Trophoblast cell (in vitro differentiated cells and primary cell): Measurements from ENCODE around the gene HOXC5.

ENCODE experiments used
- DNase-seq, 2 donors: peaks; one replicate each; pipeline ENCODE4 v3.0.0-alpha.2; 2016
- H2AFZ ChIP-seq: 2 replicates; pipeline ENCODE4 v1.6.1; 2013; ENCODE audit warnings: low read length, moderate library complexity, mild to moderate bottlenecking; ENCODE audit not compliant: insufficient read depth, poor library complexity
- H2AK5ac ChIP-seq: 2 replicates; pipeline ENCODE4 v1.6.1; 2013; ENCODE audit warnings: mild to moderate bottlenecking, low read length
- H2BK120ac ChIP-seq: 2 replicates; pipeline ENCODE4 v1.6.1; 2013; ENCODE audit warnings: low read length, mild to moderate bottlenecking, moderate library complexity; ENCODE audit not compliant: insufficient read depth, poor library complexity
- H2BK12ac ChIP-seq: 2 replicates; pipeline ENCODE4 v1.6.1; 2013; ENCODE audit warnings: mild to moderate bottlenecking, low read length, moderate library complexity
- H2BK5ac ChIP-seq: 2 replicates; pipeline ENCODE4 v1.6.1; 2013; ENCODE audit warnings: low read length, low read depth, moderate library complexity, mild to moderate bottlenecking; ENCODE audit not compliant: poor library complexity
- H3K14ac ChIP-seq: 2 replicates; pipeline ENCODE4 v1.6.1; 2013; ENCODE audit warnings: mild to moderate bottlenecking, low read length
- H3K18ac ChIP-seq: 2 replicates; pipeline ENCODE4 v1.6.1; 2013; ENCODE audit warnings: mild to moderate bottlenecking, low read length
- H3K23ac ChIP-seq: 2 replicates; pipeline ENCODE4 v1.6.1; 2013; ENCODE audit warnings: low read length
- H3K27ac ChIP-seq: 2 replicates; pipeline ENCODE4 v1.5.1; 2013; ENCODE audit warnings: low read depth, mild to moderate bottlenecking, inconsistent platforms, low read length, moderate library complexity
- H3K27me3 ChIP-seq: 2 replicates; pipeline ENCODE4 v1.6.1; 2013; ENCODE audit warnings: inconsistent platforms, mild to moderate bottlenecking, low read length, moderate library complexity; ENCODE audit not compliant: insufficient read depth
- H3K36me3 ChIP-seq, 2 experiments: 1 replicate in 1 of 2; 2 replicates in 1 of 2; pipeline ENCODE4 v1.6.1; 2013; ENCODE audit warnings: low read length in 2 of 2, mild to moderate bottlenecking in 2 of 2, moderate library complexity in 1 of 2; ENCODE audit not compliant: insufficient read depth in 2 of 2, control insufficient read depth in 1 of 2
- H3K4ac ChIP-seq: 2 replicates; pipeline ENCODE4 v1.6.1; 2013; ENCODE audit warnings: low read depth, mild to moderate bottlenecking, low read length, moderate library complexity
- H3K4me1 ChIP-seq, 2 experiments: 1 replicate in 1 of 2; 2 replicates in 1 of 2; pipeline ENCODE4 v1.6.1; 2013; ENCODE audit warnings: low read length in 2 of 2, mild to moderate bottlenecking in 2 of 2, moderate library complexity in 1 of 2; ENCODE audit not compliant: insufficient read depth in 2 of 2, control insufficient read depth in 1 of 2
- H3K4me2 ChIP-seq: 2 replicates; pipeline ENCODE4 v1.6.1; 2013; ENCODE audit warnings: inconsistent platforms, mild to moderate bottlenecking, low read length, moderate library complexity
- H3K4me3 ChIP-seq: 2 replicates; pipeline ENCODE4 v1.5.1; 2013; ENCODE audit warnings: mild to moderate bottlenecking, low read depth, low read length, inconsistent platforms
- H3K79me1 ChIP-seq: one replicate; pipeline ENCODE4 v1.6.1; 2013; ENCODE audit warnings: low read length
- H3K79me2 ChIP-seq: 2 replicates; pipeline ENCODE4 v1.6.1; 2013; ENCODE audit warnings: low read length, mild to moderate bottlenecking; ENCODE audit not compliant: control insufficient read depth, insufficient read depth, poor library complexity
- H3K9ac ChIP-seq: 2 replicates; pipeline ENCODE4 v1.6.1; 2013; ENCODE audit warnings: mild to moderate bottlenecking, low read length
- H3K9me3 ChIP-seq: 2 replicates; pipeline ENCODE4 v1.6.1; 2013; ENCODE audit warnings: low read depth, mild to moderate bottlenecking, control low read depth, inconsistent platforms, low read length; ENCODE audit not compliant: insufficient read depth
- H4K12ac ChIP-seq: 2 replicates; pipeline ENCODE4 v1.6.1; 2013; ENCODE audit warnings: low read depth, mild to moderate bottlenecking, low read length, moderate library complexity
- H4K8ac ChIP-seq: 2 replicates; pipeline ENCODE4 v1.6.1; 2013; ENCODE audit warnings: low read depth, mild to moderate bottlenecking, low read length, moderate library complexity
- H4K91ac ChIP-seq: one replicate; pipeline ENCODE4 v1.6.1; 2013; ENCODE audit warnings: low read depth, mild to moderate bottlenecking, low read length, moderate library complexity
- WGBS: extraction: QIAGEN DNeasy Blood & Tissue Kit; methylation state at CpG from one replicate; pipeline ENCODE4 v1.1.7; 2013; ENCODE audit warnings: missing lambda C conversion rate; ENCODE audit not compliant: insufficient read length, insufficient coverage; ENCODE audit errors: extremely low coverage; 5-methylcytosine and 5-hydroxymethylcytosine counted together

HOXC5 gene

DNA sequence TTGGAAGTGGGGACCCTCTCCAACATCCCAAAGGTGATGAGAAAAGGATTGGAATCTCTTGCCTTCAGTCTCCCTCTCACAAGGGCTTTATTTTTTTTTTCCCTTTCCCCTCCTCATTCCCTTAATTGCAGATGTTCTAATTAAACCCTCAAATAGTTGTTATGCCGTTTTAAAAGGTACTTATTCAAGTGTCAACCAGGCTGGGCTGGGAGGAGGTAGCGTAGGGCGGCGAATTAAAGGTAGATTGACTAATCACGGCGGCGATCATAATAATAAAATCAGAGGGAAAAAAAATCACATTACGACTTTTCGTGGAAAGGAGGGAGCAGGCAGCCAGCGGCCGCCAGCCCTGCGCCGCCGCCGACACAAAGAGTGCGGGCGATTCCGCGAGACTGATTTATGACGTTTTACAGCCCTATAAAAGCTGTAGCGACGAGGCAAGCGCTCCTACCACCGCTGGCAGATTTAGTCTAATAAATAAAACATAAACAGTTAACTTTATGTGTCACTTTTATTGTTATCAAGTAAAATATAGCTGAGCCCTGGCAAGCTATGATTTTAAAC is 19.1 kb downstream of the HOXC5 start:
- no peak overlapping the region for H4K8ac ChIP-seq
- no peak overlapping the region for H2AFZ ChIP-seq
- no peaks in the 10 kb centered on the region for H3K79me2 ChIP-seq
- no peak overlapping the region for H3K18ac ChIP-seq
- no peak for DNase-seq
- no peaks in the 10 kb centered on the region for H3K4me1 ChIP-seq
- peaks cover 86% of the 10 kb centered on the region for H3K27me3 ChIP-seq
- H3K9ac ChIP-seq, result no peak overlapping the region
- H3K79me1 ChIP-seq, result no peaks in the 10 kb centered on the region
- peak overlapping the region; percentile 28 for H3K4me3 ChIP-seq
- no peak overlapping the region for H2BK120ac ChIP-seq
- no peak overlapping the region for H3K14ac ChIP-seq
- no peak overlapping the region for H2BK12ac ChIP-seq
- H3K9me3 ChIP-seq, result peaks cover 12% of the 10 kb centered on the region
- H3K4ac ChIP-seq, result no peak overlapping the region
- no peak overlapping the region for H2AK5ac ChIP-seq
- no peak overlapping the region for H2BK5ac ChIP-seq
- H3K23ac ChIP-seq, result no peak overlapping the region
- H3K4me2 ChIP-seq, result no peak overlapping the region
- no CpG with 5 or more reads among the region's 24 CpGs for WGBS
- H4K12ac ChIP-seq, result no peak overlapping the region
- H4K91ac ChIP-seq, result no peak overlapping the region
- H3K36me3 ChIP-seq, result no peaks in the 10 kb centered on the region
- H3K27ac ChIP-seq, result no peak overlapping the region

DNA sequence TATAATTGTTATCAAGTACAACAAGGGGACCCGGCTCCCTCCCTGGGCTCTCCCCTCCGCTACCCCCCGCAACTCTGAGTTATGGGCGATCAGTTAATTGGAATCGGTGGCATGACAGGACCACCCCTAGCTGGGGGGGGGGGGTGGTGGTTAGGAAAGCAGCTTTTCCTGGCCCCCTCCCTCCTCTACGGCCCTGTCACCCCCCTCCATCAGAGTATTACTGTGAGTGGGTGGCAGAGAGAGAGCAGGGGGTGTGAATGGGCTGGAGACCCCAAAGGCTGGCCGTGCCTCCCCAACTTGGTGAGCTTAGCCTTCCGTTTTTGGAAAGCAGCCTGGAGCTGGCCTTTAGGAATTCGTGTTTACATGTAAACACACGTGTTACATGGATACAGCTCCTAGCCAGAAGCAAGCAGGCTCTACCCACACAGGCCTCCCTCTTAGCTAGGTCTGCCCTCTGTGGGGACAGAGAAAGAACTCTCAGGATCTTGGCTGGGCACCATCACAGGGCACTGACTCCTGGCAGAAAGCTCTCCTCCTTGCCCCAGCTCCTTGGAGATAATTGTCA is 19.7 kb downstream of the HOXC5 start:
- no peak overlapping the region for H3K23ac ChIP-seq

DNA sequence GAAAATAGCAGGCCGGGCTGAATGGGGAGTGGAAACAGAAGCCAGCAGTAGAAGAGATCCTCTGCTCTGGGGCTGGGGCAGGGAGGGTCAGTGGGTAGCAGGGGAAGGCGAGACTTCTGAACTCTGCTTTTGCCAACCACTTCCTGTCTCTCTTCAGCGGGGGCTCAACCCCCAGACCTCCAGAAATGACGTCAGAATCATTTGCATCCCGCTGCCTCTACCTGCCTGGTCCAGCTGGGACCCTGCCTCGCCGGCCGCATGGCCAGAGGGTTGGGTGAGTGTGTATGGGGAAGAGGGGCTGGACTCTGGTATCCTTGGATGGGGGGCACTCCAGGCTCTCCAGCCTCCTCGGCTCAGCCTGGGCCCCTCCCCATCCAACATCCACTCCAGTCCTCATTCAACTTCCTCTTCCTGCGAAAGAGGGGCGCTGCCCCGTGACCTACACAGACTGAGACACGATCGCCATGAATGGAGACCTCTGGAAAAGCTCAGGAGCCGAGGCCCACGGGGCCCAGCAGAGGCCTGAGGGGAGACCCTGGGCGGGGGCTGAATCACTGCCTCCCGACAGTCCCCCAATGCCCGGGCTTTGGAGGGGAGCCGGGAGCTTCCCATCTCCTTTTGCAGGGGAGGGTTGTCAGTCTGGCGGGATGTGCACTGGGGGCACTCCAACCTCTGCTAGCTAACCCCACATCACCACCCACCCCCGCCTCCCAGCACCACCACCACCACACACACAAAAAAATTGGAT is 20.3 kb downstream of the HOXC5 start:
- Histone ChIP-seq H4K8ac (no peak overlapping the region), H2AFZ (peak overlapping the region; percentile 1), H3K23ac (no peak overlapping the region), H4K12ac (no peak overlapping the region), H3K18ac (no peak overlapping the region), H3K27ac (no peak overlapping the region), H2BK5ac (no peak overlapping the region), H3K4me3 (no peak overlapping the region), H2BK12ac (no peak overlapping the region), H3K79me2 (no peaks in the 10 kb centered on the region), H3K79me1 (no peaks in the 10 kb centered on the region), H3K4me1 (no peaks in the 10 kb centered on the region), H3K4me2 (peak overlapping the region; percentile 21), H3K9ac (no peak overlapping the region), H2AK5ac (no peak overlapping the region), H3K36me3 (no peaks in the 10 kb centered on the region), H3K27me3 (peaks cover 84% of the 10 kb centered on the region), H3K4ac (no peak overlapping the region), H2BK120ac (no peak overlapping the region), H4K91ac (no peak overlapping the region), H3K9me3 (peaks cover 12% of the 10 kb centered on the region), H3K14ac (no peak overlapping the region)
- WGBS, result no CpG with 5 or more reads among the region's 22 CpGs
- no peak for DNase-seq

More for the DNA sequence above, 19.7 kb downstream of the HOXC5 start:
- Histone ChIP-seq H3K36me3 (no peaks in the 10 kb centered on the region), H3K27me3 (peaks cover 86% of the 10 kb centered on the region), H4K91ac (no peak overlapping the region), H3K4me1 (no peaks in the 10 kb centered on the region), H3K18ac (no peak overlapping the region), H2BK120ac (no peak overlapping the region), H3K79me2 (no peaks in the 10 kb centered on the region), H3K4ac (no peak overlapping the region), H3K79me1 (no peaks in the 10 kb centered on the region), H2BK12ac (no peak overlapping the region), H4K12ac (no peak overlapping the region), H3K4me3 (no peak overlapping the region), H3K4me2 (no peak overlapping the region), H3K9ac (no peak overlapping the region), H2AFZ (no peak overlapping the region), H4K8ac (no peak overlapping the region), H3K9me3 (peaks cover 12% of the 10 kb centered on the region), H3K27ac (no peak overlapping the region), H3K14ac (no peak overlapping the region), H2BK5ac (no peak overlapping the region), H2AK5ac (no peak overlapping the region)
- no peak for DNase-seq
- no CpG with 5 or more reads among the region's 10 CpGs for WGBS

DNA sequence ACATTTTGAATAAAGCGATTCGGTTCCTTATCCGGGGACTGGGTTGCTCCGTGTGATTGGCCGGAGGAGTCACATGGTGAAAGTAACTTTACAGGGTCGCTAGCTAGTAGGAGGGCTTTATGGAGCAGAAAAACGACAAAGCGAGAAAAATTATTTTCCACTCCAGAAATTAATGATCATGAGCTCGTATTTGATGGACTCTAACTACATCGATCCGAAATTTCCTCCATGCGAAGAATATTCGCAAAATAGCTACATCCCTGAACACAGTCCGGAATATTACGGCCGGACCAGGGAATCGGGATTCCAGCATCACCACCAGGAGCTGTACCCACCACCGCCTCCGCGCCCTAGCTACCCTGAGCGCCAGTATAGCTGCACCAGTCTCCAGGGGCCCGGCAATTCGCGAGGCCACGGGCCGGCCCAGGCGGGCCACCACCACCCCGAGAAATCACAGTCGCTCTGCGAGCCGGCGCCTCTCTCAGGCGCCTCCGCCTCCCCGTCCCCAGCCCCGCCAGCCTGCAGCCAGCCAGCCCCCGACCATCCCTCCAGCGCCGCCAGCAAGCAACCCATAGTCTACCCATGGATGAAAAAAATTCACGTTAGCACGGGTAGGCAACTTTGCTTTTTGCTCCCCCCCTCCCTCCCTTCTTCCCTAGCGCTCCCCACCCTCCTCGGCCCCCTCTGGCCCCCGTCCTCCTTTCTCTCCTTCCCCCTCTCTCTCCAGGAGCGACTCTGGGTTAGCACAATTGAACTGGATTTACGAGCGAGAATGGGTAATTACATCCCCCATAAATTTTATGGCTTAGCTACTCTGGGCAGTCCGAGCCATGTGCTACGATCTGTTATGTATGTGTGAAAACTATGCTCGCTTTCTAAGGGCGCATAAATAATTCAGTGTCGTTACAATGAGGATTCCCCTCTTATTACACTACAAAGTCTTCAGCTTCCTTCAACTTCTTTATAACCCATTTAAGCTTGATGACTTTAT is 21.2 kb downstream of the HOXC5 start, which contains the start of gene HOXC4:
TSS of gene HOXC4 (plus strand) at position 85 of the 991 bp plus-strand sequence. CDS start at position 173, 88 bp downstream.
- no peak within 1 kb of the TSS for H3K14ac ChIP-seq
- no peak for DNase-seq
- WGBS, result no CpG with 5 or more reads among the region's 52 CpGs

More for the DNA sequence above, 21.2 kb downstream of the HOXC5 start, which contains the start of gene HOXC4:
- no peak within 1 kb of the TSS for H2AK5ac ChIP-seq
- H3K18ac ChIP-seq, result no peak within 1 kb of the TSS
- H4K91ac ChIP-seq, result no peak within 1 kb of the TSS
- no peak within 1 kb of the TSS for H4K12ac ChIP-seq
- H2BK12ac ChIP-seq, result no peak within 1 kb of the TSS
- no peak within 1 kb of the TSS for H4K8ac ChIP-seq
- no peaks in the 10 kb centered on the region for H3K4me1 ChIP-seq
- no peaks in the 10 kb centered on the region for H3K79me1 ChIP-seq
- H3K27me3 ChIP-seq, result peaks cover 84% of the 10 kb centered on the region
- H3K4me3 ChIP-seq, result no peak within 1 kb of the TSS
- peak within 1 kb of the TSS; percentile 1 for H2AFZ ChIP-seq
- H3K4ac ChIP-seq, result no peak within 1 kb of the TSS
- no peak within 1 kb of the TSS for H2BK120ac ChIP-seq
- H3K79me2 ChIP-seq, result no peaks in the 10 kb centered on the region
- peak within 1 kb of the TSS; percentile 21 for H3K4me2 ChIP-seq
- H2BK5ac ChIP-seq, result no peak within 1 kb of the TSS
- no peak within 1 kb of the TSS for H3K23ac ChIP-seq
- no peak within 1 kb of the TSS for H3K9ac ChIP-seq
- peaks cover 12% of the 10 kb centered on the region for H3K9me3 ChIP-seq
- no peak within 1 kb of the TSS for H3K27ac ChIP-seq
- H3K36me3 ChIP-seq, result no peaks in the 10 kb centered on the region
